ENCODE results near the gene PYURF.

Gene PYURF

GRCh38 chr4:88523325-88524129 is at the start of gene PYURF:
Gene PYURF (minus strand): TSS chr4:88523776. CDS start chr4:88523700, 76 bp downstream.
- peak; percentile 83 for DNase-seq

DNA sequence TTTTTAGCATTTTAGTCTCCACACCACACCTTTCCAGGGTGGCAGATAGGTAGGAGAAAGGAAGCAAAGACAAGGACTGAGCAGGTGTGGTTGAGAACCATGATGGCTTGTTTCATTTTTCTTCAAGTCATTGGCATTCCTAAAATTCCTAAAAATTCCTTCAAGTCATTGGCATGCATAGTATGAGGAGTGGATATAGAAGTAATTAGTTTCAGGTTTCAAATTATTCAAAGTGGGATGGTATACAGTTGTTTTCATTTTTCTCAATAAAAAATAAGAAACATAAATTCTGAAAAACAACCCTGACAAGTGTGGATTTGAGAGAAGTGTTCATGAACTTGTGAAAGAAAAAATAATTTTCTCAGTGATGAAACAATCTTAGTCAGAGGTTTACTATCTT is 46.4 kb upstream of the PYURF start:
- no peak for DNase-seq

GRCh38 chr4:88567591-88567990 is 44.0 kb upstream of the PYURF start:
- DNase-seq = no peak

DNA sequence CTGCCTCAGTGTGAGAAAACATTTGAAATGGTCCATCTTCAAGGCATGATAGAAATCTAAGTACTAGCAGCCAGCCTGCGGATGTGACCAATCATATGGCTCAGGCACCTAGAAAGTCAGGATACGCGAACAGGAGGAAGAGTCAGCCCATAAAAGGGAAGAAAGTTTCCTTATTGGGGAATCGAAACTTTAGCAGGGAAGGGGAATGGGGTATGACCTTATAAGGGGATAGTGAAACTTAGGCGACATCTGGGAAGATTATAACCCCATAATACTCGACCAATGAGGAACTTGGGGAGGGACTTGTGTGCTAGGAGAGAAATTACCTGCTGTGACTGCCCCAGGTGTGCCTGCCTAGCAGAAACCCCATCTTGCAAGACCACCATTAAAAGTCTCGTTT is 26.2 kb upstream of the PYURF start:
- no peak for DNase-seq

DNA sequence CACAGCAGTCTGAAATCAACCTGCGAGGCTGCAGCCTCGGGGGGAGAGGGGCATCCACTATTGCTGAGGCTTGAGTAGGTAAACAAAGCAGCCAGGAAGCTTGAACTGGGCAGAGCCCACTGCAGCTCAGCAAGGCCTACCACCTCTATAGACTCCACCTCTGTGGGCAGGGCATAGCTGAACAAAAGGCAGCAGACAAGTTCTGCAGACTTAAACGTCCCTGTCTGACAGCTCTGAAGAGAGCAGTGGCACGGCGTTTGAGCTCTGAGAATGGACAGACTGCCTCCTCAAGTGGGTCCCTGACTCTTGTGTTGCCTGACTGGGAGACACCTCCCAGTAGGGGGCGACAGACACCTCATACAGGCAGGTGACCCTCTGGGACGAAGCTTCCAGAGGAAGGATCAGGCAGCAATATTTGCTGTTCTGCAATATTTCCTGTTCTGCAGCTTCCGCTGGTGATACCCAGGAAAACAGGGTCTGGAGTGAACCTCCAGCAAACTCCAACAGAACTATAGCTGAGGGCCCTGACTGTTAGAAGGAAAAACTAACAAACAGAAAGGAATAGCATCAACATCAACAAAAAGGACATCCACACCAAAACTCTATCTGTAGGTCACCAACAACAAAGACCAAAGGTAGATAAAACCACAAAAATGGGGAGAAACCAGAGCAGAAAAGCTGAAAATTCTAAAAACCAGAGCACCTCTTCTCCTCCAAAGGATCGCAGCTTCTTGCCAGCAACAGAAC is 15.9 kb upstream of the PYURF start:
- DNase-seq = peak; percentile 14

DNA sequence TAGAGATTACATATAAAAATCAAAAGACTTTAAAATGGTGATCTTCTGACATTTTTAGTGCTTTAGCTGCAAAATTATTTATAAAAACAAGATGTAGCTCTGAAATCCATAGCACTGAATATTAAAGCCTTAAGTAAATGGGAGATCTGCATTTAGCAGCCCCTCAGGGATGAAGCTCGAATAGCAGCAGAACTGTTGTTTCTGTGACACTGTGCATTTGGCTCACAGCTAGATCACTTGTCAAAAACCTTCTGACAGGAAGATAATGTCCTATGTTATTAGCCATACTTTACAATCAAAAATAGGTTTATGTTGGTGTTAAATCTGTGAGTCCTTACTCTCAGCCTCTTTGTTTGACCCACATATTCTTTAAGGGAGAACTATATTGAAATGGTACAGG is 14.1 kb upstream of the PYURF start:
- DNase-seq = no peak

DNA sequence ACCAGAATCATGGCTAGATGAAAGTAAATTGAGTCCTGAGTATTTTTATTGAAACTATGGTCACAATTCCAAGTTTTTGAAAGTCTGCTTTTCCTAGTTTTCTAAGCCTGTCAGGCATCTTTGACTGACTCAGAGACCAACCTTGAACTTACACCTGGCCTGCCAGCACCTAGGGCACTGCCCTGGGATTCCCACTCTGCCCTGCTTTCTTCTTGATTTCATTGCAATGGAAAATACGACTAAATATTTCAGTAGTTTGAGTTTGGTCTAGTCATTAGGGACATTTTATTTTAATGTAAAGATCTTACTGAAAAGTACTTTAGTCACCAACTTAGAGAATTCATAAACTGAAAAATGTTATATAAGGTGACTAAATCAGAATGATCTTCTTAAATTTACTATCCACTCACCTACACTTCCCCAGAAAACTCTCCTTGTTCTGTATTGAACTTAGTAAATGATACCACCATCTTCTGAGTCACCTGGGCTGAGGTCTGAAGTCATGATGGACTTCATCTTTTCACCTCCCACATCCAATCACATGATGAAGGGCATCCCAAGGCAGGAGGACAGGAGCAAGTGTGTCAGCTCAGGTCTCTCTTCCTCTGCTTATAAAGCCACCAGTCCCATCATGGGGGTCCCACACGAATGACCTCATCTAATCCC is 11.6 kb upstream of the PYURF start:
- no peak for DNase-seq

- no peak for DNase-seq
Measured at GRCh38 chr4:88533937-88534750, 10.6 kb upstream of the PYURF start.

DNA sequence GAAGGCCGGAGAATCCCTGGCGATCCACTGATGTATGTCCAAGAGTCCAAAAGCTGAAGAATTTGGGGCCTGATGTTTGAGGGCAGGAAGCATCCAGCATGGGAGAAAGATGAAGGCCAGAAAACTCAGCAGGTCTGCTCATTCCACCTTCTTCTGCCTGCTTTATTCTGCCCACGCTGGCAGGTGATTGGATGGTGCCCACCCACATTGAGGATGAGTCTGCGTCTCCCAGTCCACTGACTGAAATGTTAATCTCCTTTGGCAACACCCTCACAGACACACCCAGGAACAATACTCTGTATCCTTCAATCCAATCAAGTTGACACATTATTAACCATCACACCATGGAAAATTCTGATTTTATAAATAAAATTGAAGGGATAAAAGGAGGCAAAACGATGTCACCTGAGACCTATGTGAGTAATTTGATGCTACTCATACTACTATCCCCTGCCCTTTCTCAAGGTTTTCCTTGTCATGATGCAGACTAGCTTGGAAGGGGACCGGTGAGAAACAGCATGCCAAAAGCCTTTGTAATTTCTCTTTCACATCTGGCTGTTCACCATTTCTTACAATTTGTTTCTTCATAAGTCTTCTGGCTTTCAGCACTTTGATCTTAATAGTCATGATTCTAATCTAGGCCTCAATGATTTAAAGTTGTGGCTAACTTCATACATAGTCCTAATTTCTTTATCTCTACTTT is 9.7 kb upstream of the PYURF start:
- DNase-seq = no peak

DNA sequence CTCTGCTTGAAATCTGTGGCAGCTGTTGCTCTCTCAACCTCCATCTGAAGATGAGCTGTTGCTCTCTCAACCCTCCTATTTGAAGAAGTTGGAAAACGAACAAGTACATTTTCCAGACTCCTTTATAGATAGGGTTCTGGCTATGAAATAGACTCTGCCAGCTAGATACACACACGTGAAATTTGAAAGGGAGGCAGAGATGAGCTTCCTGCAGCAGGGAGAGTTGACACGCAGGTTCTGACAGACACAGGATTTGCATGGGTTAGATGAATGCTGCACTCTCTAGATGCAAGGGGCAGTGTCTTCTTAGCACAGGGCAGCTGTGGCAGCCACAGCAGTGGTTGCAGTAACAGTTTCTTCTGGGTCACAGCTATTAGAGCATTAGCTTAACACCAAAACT is 8.0 kb upstream of the PYURF start:
- DNase-seq = no peak

GRCh38 chr4:88528861-88529260 is 5.3 kb upstream of the PYURF start:
- no peak for DNase-seq

DNA sequence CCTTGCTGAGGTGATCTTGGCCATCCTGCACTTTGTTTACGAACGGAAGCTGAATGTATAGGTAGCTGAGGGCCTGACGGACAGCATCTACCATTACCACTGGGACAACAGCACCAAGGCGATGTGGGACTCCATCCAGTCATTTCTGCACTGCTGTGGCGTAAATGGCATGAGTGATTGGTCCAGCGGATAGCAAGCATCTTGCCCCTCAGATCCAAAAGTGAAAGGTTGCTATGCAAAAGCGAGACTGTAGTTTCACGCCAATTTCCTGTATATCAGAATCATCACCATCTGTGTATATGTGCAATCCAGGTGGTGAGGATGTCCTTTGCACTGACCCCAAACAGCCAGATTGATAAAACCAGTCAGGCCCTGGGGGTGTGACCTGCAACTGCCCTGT is 4.2 kb upstream of the PYURF start:
- no peak for DNase-seq

- DNase-seq = no peak
Measured at GRCh38 chr4:88526221-88526815, 2.7 kb upstream of the PYURF start.

DNA sequence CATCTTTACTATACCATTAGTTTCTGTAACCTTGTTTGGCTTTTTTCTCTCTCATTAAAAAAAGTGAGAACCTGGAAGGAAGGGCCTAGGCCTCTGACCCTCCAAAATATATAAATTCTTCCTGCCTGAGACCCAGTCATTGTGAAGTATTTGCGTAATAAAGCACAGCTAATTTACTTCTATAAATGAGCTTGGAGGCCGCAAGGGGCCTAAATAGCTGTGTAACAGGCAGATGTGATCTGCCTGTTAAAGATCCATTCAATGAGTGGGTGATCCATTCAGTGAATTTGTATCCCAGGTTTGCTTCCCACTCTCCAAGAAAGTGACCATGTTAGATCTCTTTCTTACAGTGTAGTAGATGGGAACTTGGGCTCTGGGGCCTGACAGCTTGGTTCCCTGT is 595 bp upstream of the PYURF start:
- DNase-seq = no peak

- peak; percentile 2 for DNase-seq
Measured at GRCh38 chr4:88522702-88523324, 763 bp downstream of the PYURF start.

DNA sequence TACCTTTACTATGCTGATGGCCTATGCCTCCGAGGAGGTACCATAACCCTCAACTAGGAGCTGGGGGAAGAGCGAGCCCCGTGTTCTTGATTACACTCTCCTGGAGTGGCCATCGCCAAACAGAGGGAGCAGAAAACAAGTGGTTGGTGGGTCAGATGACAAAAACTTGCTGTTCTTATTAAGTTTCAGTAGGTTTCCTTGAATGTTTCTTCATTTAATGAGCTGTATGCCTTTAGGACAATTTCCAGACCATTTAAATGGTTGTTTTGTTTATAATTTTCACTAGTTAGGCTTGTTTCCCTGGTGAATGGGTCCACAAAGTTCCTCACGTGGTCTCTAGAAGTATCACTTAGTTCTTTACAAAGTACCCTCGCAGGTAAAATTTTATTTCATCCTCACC is 4.7 kb downstream of the PYURF start:
- no peak for DNase-seq

- DNase-seq = no peak
Measured at GRCh38 chr4:88517825-88518224, 5.8 kb downstream of the PYURF start.

GRCh38 chr4:88516746-88517145 is 6.8 kb downstream of the PYURF start:
- DNase-seq = no peak

- peak; percentile 8 for DNase-seq
Measured at GRCh38 chr4:88514557-88515511, 8.7 kb downstream of the PYURF start.

GRCh38 chr4:88511236-88511635 is 12.3 kb downstream of the PYURF start:
- DNase-seq = no peak

Data from NCI-H146 (cell line).